Thyroid gland (tissue), 4 donors: ENCODE data around the gene RASGRP2. TPM values are rescaled to one million over a fixed set of nuclear protein-coding genes. Genes with fewer than 3 reads are reported as not detected.

Experiments used
- DNase-seq, 2 donors: peaks; one replicate each; pipeline ENCODE4 v3.0.0-alpha.2; 2019
- H3K27ac ChIP-seq, 3 donors: fragments of 200-600 bp; sonication (generic); 1 replicate in 2 of 3; 2 replicates in 1 of 3; pipeline ENCODE4 v1.5.1; 2016 to 2019; ENCODE audit warnings: mild to moderate bottlenecking in 1 of 3, moderate library complexity in 1 of 3
- H3K27me3 ChIP-seq: fragments of 200-600 bp; sonication (generic); one replicate; pipeline ENCODE4 v1.5.1; 2019
- H3K36me3 ChIP-seq, 2 donors: fragments of 200-600 bp; sonication (generic); one replicate each; pipeline ENCODE4 v1.5.1; 2016 to 2019
- H3K4me1 ChIP-seq, 2 donors: fragments of 200-600 bp; sonication (generic); one replicate each; pipeline ENCODE4 v1.5.1; 2017 to 2019
- H3K4me3 ChIP-seq, 3 donors: fragments of 200-600 bp; sonication (generic); replicated peaks in 1 of 3; 1 replicate in 2 of 3; 2 replicates in 1 of 3; pipeline ENCODE4 v1.5.1; 2016; ENCODE audit warnings: mild to moderate bottlenecking in 1 of 3
- H3K9me3 ChIP-seq: fragments of 200-600 bp; sonication (generic); one replicate; pipeline ENCODE4 v1.5.1; 2017
- POLR2A ChIP-seq, 2 donors: fragments of 450-650 bp; IDR thresholded peaks; one replicate each; pipeline ENCODE4 v1.6.1; 2017; ENCODE audit warnings: antibody characterized with exemption in 2 of 2, mild to moderate bottlenecking in 2 of 2, moderate library complexity in 1 of 2
- WGBS, 2 donors: methylation state at CpG; one replicate each; pipeline ENCODE4 v1.1.5; 2017; 5-methylcytosine and 5-hydroxymethylcytosine counted together
- intact Hi-C: fragments of 100-400 bp; cut with DNase I; formaldehyde crosslinking; loops from one replicate; pipeline ENCODE4 v1.15.1; 2023
- total RNA-seq, 4 donors: library from RNA; depleted of rRNA; stranded (reverse); fragments of >200 nt; gene quantifications; one replicate each; pipeline ENCODE4 v1.2.3, GENCODE V29; 2016
- TF ChIP-seq, protein P1 (sequence below), 6 experiments: fragments of 200-600 bp in 3 of 6; fragments of 450-650 bp in 3 of 6; sonication (generic) in 3 of 6; IDR thresholded peaks; one replicate each; pipeline ENCODE4 v1.5.1; 2016 to 2019; ENCODE audit warnings: antibody characterized with exemption in 6 of 6, mild to moderate bottlenecking in 2 of 6, inconsistent platforms in 1 of 6, moderate library complexity in 1 of 6

Gene RASGRP2
- total RNA-seq, 4 donors from 2014 or later: 2.8 to 8.9 (median 6.6) TPM

DNA sequence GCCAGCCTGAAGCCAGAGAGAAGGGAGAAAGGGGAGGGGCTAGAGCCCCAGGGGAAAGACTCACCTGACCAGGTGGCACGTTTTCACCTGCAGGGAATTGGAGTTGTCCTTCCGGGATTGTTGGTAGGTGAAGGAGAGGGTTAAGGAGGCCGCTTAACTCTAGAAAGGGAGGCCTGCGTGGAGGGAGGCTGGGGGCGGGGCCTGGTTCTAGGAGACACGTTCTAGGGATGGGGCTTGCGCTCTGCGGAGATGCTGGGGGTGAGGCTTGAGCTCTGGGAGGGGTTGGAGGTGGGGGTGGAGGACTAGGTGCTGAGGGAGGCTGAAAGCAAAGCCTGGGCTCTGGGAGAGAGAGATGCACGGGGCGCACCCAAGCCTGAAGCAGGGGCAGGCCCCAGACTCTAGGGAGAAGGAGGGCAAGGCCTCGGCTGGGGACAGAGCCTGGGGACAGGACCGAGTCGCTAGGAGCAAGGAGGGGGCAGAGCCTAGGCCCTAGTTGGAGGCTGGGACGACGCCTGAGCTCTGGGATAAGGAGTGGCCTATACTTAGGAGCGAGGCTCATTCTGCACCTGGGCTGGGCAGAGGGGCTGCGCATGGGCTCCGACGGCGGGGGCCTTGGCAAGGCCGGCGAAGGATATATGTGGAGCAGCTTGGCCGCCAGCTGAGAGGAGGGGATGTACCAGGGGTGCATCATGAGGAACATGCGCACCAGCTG is 2.4 kb downstream of the RASGRP2 start:
- no peaks in the 10 kb centered on the region for H3K9me3 ChIP-seq
- no peak overlapping the region for H3K27ac ChIP-seq
- H3K4me3 ChIP-seq: no peak overlapping the region
- 43 to 46% methylated on average over 21 to 24 of the region's 24 CpGs for WGBS, 2 donors
- no peaks in the 10 kb centered on the region for H3K36me3 ChIP-seq
- H3K4me1 ChIP-seq: peaks cover 27 to 44% of the 10 kb centered on the region in 2 donors
- no peak for TF ChIP-seq POLR2A (IDR thresholded peaks at IDR 0.05)
- TF ChIP-seq, protein P1, sequence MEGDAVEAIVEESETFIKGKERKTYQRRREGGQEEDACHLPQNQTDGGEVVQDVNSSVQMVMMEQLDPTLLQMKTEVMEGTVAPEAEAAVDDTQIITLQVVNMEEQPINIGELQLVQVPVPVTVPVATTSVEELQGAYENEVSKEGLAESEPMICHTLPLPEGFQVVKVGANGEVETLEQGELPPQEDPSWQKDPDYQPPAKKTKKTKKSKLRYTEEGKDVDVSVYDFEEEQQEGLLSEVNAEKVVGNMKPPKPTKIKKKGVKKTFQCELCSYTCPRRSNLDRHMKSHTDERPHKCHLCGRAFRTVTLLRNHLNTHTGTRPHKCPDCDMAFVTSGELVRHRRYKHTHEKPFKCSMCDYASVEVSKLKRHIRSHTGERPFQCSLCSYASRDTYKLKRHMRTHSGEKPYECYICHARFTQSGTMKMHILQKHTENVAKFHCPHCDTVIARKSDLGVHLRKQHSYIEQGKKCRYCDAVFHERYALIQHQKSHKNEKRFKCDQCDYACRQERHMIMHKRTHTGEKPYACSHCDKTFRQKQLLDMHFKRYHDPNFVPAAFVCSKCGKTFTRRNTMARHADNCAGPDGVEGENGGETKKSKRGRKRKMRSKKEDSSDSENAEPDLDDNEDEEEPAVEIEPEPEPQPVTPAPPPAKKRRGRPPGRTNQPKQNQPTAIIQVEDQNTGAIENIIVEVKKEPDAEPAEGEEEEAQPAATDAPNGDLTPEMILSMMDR (IDR thresholded peaks at IDR 0.05): no peak
- no peak for DNase-seq
- H3K27me3 ChIP-seq: peaks cover 27% of the 10 kb centered on the region
- intact Hi-C loops: no loop called here

- H3K4me1 ChIP-seq: peaks cover 19 to 27% of the 10 kb centered on the region in 2 donors
- H3K4me3 ChIP-seq: no peak overlapping the region
- WGBS, 2 donors: 89 to 92% methylated on average over 12 of the region's 12 CpGs
- peaks cover 15% of the 10 kb centered on the region for H3K27me3 ChIP-seq
- no peak for TF ChIP-seq POLR2A (IDR thresholded peaks at IDR 0.05)
- TF ChIP-seq, protein P1 (IDR thresholded peaks at IDR 0.05): no peak
- H3K9me3 ChIP-seq: no peaks in the 10 kb centered on the region
- no peaks in the 10 kb centered on the region for H3K36me3 ChIP-seq
- intact Hi-C loops: no loop called here
- H3K27ac ChIP-seq: no peak overlapping the region
- no peak for DNase-seq
Measured at GRCh38 chr11:64739871-64740270, 4.1 kb downstream of the RASGRP2 start.

GRCh38 chr11:64736654-64737053 is 7.3 kb downstream of the RASGRP2 start:
- intact Hi-C loops: no loop called here
- no peak for TF ChIP-seq POLR2A (IDR thresholded peaks at IDR 0.05)
- TF ChIP-seq, protein P1 (IDR thresholded peaks at IDR 0.05): no peak
- H3K27ac ChIP-seq: no peak overlapping the region
- no peak overlapping the region for H3K4me3 ChIP-seq
- H3K9me3 ChIP-seq: no peaks in the 10 kb centered on the region
- H3K4me1 ChIP-seq: no peaks in the 10 kb centered on the region
- 88 to 95% methylated on average over 3 to 8 of the region's 15 CpGs for WGBS, 2 donors
- no peaks in the 10 kb centered on the region for H3K27me3 ChIP-seq
- H3K36me3 ChIP-seq: no peaks in the 10 kb centered on the region
- no peak for DNase-seq

DNA sequence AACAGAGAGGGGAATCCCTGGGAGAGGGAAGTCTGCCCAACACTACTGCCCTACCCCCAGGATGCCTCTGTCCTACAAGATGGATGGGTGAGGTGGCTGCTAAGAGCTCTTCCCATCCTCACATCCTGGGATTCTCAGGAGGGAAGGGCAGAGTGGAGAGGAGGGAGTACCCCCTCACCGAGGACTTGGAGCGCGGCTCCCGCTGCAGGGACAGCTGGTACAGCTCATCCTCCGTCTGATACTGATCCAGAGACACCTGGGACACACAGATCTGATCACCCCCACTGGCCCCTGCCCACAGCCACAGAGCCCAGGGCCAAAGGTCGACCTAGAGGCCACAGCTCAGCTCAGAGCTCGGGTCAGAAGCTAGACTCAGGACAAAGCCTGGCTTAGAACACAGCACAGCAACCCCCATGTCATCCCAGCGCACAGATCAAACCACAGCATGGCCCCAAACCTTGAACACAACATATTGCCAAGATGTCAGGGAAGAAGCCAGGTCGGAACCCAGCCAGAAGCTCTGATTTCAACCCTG is 8.2 kb downstream of the RASGRP2 start:
- no peak for DNase-seq
- no peaks in the 10 kb centered on the region for H3K27me3 ChIP-seq
- intact Hi-C loops: no loop called here
- 86 to 87% methylated on average over 3 to 8 of the region's 9 CpGs for WGBS, 2 donors
- no peaks in the 10 kb centered on the region for H3K36me3 ChIP-seq
- TF ChIP-seq, protein P1 (IDR thresholded peaks at IDR 0.05): no peak
- no peak for TF ChIP-seq POLR2A (IDR thresholded peaks at IDR 0.05)
- no peaks in the 10 kb centered on the region for H3K9me3 ChIP-seq
- H3K27ac ChIP-seq: no peak overlapping the region
- H3K4me3 ChIP-seq: no peak overlapping the region
- no peaks in the 10 kb centered on the region for H3K4me1 ChIP-seq
